Endodermal cell (in vitro differentiated cells): ENCODE results near the gene EML2. TPM values are rescaled to one million over a fixed set of nuclear protein-coding genes. Genes with fewer than 3 reads are reported as not detected.
"Not testable (repeated sequence)": the region's sequence is repeated elsewhere in the genome, so short reads cannot be mapped to it uniquely, and the experiment has no call there.

Source experiments
- DNase-seq: peaks from one replicate; pipeline ENCODE4 v3.0.0-alpha.2; 2017
- H3K27ac ChIP-seq: 2 replicates; pipeline ENCODE4 v1.5.1; 2013; ENCODE audit warnings: mild to moderate bottlenecking, low read depth, low read length, moderate library complexity
- H3K27me3 ChIP-seq: 2 replicates; pipeline ENCODE4 v1.6.1; 2013; ENCODE audit warnings: mild to moderate bottlenecking, low read length, moderate library complexity; ENCODE audit not compliant: insufficient read depth, control insufficient read depth, poor library complexity, severe bottlenecking
- H3K36me3 ChIP-seq: 2 replicates; pipeline ENCODE4 v1.7.0; 2013; ENCODE audit warnings: mild to moderate bottlenecking, low read length, moderate library complexity; ENCODE audit not compliant: control insufficient read depth, insufficient read depth
- H3K4me1 ChIP-seq: one replicate; pipeline ENCODE4 v1.7.0; 2013; ENCODE audit warnings: low read length; ENCODE audit not compliant: control insufficient read depth, insufficient read depth
- H3K4me3 ChIP-seq: 2 replicates; pipeline ENCODE4 v1.5.1; 2013; ENCODE audit warnings: mild to moderate bottlenecking, low read length, moderate library complexity
- H3K9ac ChIP-seq: 2 replicates; pipeline ENCODE4 v1.6.1; 2013; ENCODE audit warnings: mild to moderate bottlenecking, low read length, moderate library complexity; ENCODE audit not compliant: poor library complexity, severe bottlenecking; ENCODE audit errors: extremely low read depth
- H3K9me3 ChIP-seq: 2 replicates; pipeline ENCODE4 v1.6.1; 2013; ENCODE audit warnings: mild to moderate bottlenecking, low read length, moderate library complexity; ENCODE audit not compliant: control insufficient read depth
- H3K27ac Mint-ChIP-seq: 2 replicates; pipeline ENCODE4 v1.8.0; 2020; ENCODE audit warnings: mixed read lengths
- H3K27me3 Mint-ChIP-seq: 2 replicates; pipeline ENCODE4 v1.8.0; 2021; ENCODE audit warnings: mild to moderate bottlenecking, mixed read lengths; ENCODE audit not compliant: insufficient read depth
- H3K36me3 Mint-ChIP-seq: 2 replicates; pipeline ENCODE4 v1.8.0; 2020; ENCODE audit warnings: low read depth, mixed read lengths
- H3K4me1 Mint-ChIP-seq: 2 replicates; pipeline ENCODE4 v1.8.0; 2020; ENCODE audit warnings: mixed read lengths
- H3K4me3 Mint-ChIP-seq: 2 replicates; pipeline ENCODE4 v1.8.0; 2020; ENCODE audit warnings: mild to moderate bottlenecking, moderate library complexity, mixed read lengths
- H3K9me3 Mint-ChIP-seq: 2 replicates; pipeline ENCODE4 v1.8.0; 2020; ENCODE audit warnings: mild to moderate bottlenecking, mixed read lengths
- WGBS, 2 experiments: methylation state at CpG; one replicate each; pipeline versions ENCODE4 v1.1.5 to v1.1.7; 2013; ENCODE audit warnings: missing lambda C conversion rate in 2 of 2, mixed read lengths in 1 of 2; ENCODE audit not compliant: insufficient coverage in 1 of 2, insufficient read length in 1 of 2; 5-methylcytosine and 5-hydroxymethylcytosine counted together
- long read RNA-seq, 4 experiments: library from polyadenylated mRNA in 2 of 4; library from RNA in 1 of 4; library from capped mRNA in 1 of 4; stranded (forward) in 3 of 4; unstranded in 1 of 4; transcript quantifications; one replicate each; pipeline ENCODE4 v2.0.0, GENCODE V29; 2020 to 2021; ENCODE audit warnings: inconsistent platforms in 1 of 4
- polyA plus RNA-seq, 2 experiments: library from polyadenylated mRNA; stranded (reverse); fragments of 50-300 nt; gene quantifications; one replicate each; pipeline ENCODE4 v1.2.3, GENCODE V29; 2013
- total RNA-seq, 2 donors: library from RNA; stranded (reverse); fragmentation: NEBNext Ultra II Directional in 1 of 2; extraction: Animal tissue kit (Norgen Biotek cat#: 25700) in 1 of 2; gene quantifications; 2 replicates in 1 of 2; 3 replicates in 1 of 2; pipeline ENCODE4 v1.2.1, GENCODE V29; 2021
- TF ChIP-seq, protein P1 (sequence below): fragments of 200-600 bp; sonication (generic); conservative IDR thresholded peaks from 2 replicates; pipeline ENCODE4 v1.5.0; 2021; ENCODE audit warnings: antibody characterized with exemption, mild to moderate bottlenecking

EML2 gene, protein sequence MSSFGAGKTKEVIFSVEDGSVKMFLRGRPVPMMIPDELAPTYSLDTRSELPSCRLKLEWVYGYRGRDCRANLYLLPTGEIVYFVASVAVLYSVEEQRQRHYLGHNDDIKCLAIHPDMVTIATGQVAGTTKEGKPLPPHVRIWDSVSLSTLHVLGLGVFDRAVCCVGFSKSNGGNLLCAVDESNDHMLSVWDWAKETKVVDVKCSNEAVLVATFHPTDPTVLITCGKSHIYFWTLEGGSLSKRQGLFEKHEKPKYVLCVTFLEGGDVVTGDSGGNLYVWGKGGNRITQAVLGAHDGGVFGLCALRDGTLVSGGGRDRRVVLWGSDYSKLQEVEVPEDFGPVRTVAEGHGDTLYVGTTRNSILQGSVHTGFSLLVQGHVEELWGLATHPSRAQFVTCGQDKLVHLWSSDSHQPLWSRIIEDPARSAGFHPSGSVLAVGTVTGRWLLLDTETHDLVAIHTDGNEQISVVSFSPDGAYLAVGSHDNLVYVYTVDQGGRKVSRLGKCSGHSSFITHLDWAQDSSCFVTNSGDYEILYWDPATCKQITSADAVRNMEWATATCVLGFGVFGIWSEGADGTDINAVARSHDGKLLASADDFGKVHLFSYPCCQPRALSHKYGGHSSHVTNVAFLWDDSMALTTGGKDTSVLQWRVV
- total RNA-seq, result 10 to 100 TPM; 42.9 to 79.3 TPM
- polyA plus RNA-seq (2013, experiment 1 of 2), result 25.9 TPM
- 26.3 TPM for polyA plus RNA-seq (2013, experiment 2 of 2)
- long read RNA-seq, experiment 1, partial matches to known transcripts, result 10 of 19 reads
- long read RNA-seq, experiment 1, other reads (novel, unspliced or antisense), result 5 of 19 reads
- long read RNA-seq, experiment 2, transcript EML2-201 (19 exons, 2,264 nt), result major isoform, 11 of 33 reads
- long read RNA-seq, experiment 2, partial matches to known transcripts, result 3 of 33 reads
- long read RNA-seq, experiment 2, other reads (novel, unspliced or antisense), result 12 of 33 reads
- long read RNA-seq, experiment 3, partial matches to known transcripts, result 5 of 21 reads
- long read RNA-seq, experiment 3, other reads (novel, unspliced or antisense), result 9 of 21 reads
- long read RNA-seq, experiment 4, partial matches to known transcripts, result 5 of 9 reads
- long read RNA-seq, experiment 4, other reads (novel, unspliced or antisense), result 1 of 9 reads

DNA sequence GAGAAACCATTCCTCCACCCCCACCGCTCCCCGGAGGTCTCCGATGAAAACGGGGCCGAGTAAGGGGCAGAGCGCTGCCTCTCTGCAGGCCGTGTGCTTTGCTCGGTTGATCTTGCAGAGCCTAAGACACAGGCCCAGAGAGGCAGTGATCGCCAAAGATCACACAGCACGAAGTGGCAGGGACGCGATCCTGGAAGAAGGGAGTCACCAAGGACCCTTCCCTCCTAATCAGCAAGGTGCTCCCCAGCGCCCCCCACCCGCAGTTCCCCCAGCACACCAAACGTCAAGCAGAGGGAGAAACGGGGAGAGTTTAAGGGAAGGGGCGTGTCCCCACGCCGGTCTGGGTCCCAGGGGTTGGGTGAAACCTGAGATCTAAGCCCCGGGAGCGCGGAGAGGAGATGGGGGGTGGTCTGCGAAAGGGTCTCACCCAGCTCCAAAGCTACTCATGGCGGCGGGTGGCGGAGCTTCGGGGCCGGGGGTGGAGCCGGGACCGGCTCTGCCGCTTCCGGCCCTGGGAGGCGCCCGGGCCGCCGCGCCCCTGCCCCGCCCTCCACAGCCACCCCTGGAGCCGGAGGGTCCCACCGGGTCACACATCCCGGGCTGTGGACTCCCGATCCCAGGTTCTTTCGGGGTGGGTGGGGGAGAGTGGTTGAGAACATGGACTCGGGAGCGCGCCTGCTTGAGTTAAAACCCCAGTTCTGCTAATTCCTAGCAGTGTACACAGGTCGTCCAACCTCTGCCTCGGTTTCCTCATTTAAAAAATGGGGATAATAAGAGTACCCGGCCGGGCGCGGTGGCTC is at the start of gene EML2:
TSS of gene EML2 (minus strand) at position 468 of the 800 bp plus-strand sequence. CDS start at position 447, 21 bp downstream.
- 14 to 28% methylated on average over 21 to 52 of the region's 52 CpGs for WGBS, 2 experiments
- H3K27ac ChIP-seq, result peak within 1 kb of the TSS; percentile 11
- peak; percentile 95 for DNase-seq
- H3K27me3 ChIP-seq, result no peaks in the 10 kb centered on the region
- Mint-ChIP-seq H3K4me3 (peak within 1 kb of the TSS; percentile 73), H3K36me3 (no peaks in the 10 kb centered on the region), H3K4me1 (peaks cover 16% of the 10 kb centered on the region), H3K27ac (peak within 1 kb of the TSS; percentile 80), H3K9me3 (no peaks in the 10 kb centered on the region), H3K27me3 (peaks cover 2% of the 10 kb centered on the region)
- peak within 1 kb of the TSS; percentile 63 for H3K9ac ChIP-seq
- no peaks in the 10 kb centered on the region for H3K9me3 ChIP-seq
- H3K36me3 ChIP-seq, result no peaks in the 10 kb centered on the region
- TF ChIP-seq, protein P1, sequence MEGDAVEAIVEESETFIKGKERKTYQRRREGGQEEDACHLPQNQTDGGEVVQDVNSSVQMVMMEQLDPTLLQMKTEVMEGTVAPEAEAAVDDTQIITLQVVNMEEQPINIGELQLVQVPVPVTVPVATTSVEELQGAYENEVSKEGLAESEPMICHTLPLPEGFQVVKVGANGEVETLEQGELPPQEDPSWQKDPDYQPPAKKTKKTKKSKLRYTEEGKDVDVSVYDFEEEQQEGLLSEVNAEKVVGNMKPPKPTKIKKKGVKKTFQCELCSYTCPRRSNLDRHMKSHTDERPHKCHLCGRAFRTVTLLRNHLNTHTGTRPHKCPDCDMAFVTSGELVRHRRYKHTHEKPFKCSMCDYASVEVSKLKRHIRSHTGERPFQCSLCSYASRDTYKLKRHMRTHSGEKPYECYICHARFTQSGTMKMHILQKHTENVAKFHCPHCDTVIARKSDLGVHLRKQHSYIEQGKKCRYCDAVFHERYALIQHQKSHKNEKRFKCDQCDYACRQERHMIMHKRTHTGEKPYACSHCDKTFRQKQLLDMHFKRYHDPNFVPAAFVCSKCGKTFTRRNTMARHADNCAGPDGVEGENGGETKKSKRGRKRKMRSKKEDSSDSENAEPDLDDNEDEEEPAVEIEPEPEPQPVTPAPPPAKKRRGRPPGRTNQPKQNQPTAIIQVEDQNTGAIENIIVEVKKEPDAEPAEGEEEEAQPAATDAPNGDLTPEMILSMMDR, result peak; percentile 43
- H3K4me3 ChIP-seq, result peak within 1 kb of the TSS; percentile 94
- H3K4me1 ChIP-seq, result peaks cover 5% of the 10 kb centered on the region

DNA sequence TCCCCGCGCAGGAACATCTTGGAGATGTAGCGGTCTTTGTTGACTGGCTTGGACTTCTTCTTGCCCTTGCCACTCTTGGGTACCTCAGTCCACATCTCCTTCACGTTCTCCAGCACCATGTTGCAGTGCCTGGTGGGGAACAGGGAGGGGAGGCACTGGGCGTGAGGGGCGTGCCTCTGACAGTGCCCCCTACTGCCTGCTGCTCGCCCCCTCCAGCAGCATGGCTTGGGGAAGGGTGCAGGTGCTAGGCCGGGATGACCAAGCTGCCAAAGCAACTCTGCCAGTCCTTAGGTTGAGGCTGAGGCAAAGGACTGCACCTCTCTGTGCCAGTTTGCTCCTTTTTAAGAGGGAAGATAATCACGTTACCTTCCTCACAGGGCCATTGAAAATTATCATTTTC is 48.4 kb upstream of the EML2 start:
- DNase-seq, result no peak
- H3K36me3 Mint-ChIP-seq, result peaks cover 50% of the 10 kb centered on the region
- TF ChIP-seq, protein P1, result no peak
- no peak overlapping the region for H3K4me3 ChIP-seq
- no peaks in the 10 kb centered on the region for H3K27me3 ChIP-seq
- H3K36me3 ChIP-seq, result peaks cover 48% of the 10 kb centered on the region
- no peak overlapping the region for H3K27ac Mint-ChIP-seq
- H3K9ac ChIP-seq, result no peak overlapping the region
- H3K9me3 ChIP-seq, result no peaks in the 10 kb centered on the region
- no peak overlapping the region for H3K4me3 Mint-ChIP-seq
- H3K4me1 Mint-ChIP-seq, result no peaks in the 10 kb centered on the region
- no peak overlapping the region for H3K27ac ChIP-seq
- H3K9me3 Mint-ChIP-seq, result no peaks in the 10 kb centered on the region
- 97 to 98% methylated on average over 7 to 9 of the region's 9 CpGs for WGBS, 2 experiments
- H3K4me1 ChIP-seq, result no peaks in the 10 kb centered on the region
- H3K27me3 Mint-ChIP-seq, result no peaks in the 10 kb centered on the region

DNA sequence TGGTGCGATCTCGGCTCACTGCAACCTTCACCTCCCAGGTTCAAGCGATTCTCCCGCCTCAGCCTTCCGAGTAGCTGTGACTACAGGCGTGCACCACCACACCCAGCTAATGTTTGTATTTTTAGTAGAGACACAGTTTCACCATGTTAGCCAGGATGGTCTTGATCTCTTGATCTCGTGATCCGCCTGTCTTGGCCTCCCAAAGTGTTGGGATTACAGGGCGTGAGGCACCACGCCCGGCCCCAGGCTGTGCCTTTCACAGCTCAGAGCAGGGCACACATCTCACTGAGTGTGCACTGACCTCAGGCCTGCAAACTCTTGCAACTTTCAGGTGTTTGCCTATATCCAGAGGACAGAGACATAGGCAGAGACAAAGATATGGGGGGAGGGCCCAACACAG is 45.8 kb upstream of the EML2 start:
- peaks cover 48% of the 10 kb centered on the region for H3K36me3 ChIP-seq
- H3K4me3 Mint-ChIP-seq, H3K27me3 Mint-ChIP-seq, H3K9ac ChIP-seq, DNase-seq, H3K4me3 ChIP-seq, H3K27ac ChIP-seq, H3K27me3 ChIP-seq, H3K4me1 Mint-ChIP-seq, H3K9me3 ChIP-seq, H3K9me3 Mint-ChIP-seq, H3K27ac Mint-ChIP-seq, H3K4me1 ChIP-seq: not testable (repeated sequence)
- peaks cover 48% of the 10 kb centered on the region for H3K36me3 Mint-ChIP-seq
- WGBS, 2 experiments, result 83 to 84% methylated on average over 5 to 11 of the region's 11 CpGs
